Right kidney (tissue), 1 donor: ENCODE measurements around the gene STK4.
"Not testable (repeated sequence)": the region's sequence is repeated elsewhere in the genome, so short reads cannot be mapped to it uniquely, and the experiment has no call there.

Source experiments
- DNase-seq: peaks from one replicate; pipeline ENCODE4 v3.0.0-alpha.2; 2016

Gene STK4

DNA sequence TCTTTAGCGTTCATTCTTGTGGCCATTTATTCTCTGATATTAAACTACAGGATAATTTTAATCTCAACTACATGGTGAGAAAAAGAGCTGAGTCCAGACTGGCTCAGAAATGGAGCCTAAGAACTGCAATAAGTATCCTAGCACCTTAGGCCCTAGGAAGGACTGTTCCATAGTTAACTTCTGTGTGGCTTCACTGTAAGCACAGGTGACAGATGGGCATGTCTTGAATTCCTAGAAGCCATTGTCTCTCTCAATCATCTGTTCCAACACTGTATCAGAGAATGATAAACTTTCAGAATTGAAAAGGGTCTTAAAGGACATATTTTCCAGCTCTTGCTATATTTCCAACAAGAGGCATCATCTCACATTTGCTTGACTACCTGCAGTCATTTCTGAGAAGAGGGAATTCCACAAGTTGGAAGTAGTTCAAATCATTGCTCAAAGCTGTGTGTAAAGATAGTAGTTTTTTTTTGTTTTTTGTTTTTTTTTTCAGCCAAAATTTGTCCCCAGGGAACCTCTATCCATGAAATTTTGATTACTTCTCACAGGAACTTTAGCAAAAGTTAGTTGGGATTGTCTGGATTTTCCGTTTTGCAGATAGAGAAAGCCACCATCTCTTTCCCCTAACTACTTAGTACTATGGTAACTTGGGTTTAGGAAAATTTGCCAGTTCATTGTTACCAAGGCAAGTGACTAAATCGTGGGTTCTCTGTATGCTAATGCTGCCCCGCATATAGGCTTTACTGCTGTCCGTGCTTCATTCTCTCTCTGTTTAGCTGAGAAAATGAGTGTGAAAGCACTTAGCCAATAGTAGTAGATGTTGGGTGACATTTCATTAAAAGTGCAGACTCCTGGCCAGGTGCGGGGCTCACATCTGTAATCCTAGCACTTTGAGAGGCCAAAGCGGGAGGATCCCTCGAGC, 87.4 kb downstream of the STK4 start:
- DNase-seq: no peak

DNA sequence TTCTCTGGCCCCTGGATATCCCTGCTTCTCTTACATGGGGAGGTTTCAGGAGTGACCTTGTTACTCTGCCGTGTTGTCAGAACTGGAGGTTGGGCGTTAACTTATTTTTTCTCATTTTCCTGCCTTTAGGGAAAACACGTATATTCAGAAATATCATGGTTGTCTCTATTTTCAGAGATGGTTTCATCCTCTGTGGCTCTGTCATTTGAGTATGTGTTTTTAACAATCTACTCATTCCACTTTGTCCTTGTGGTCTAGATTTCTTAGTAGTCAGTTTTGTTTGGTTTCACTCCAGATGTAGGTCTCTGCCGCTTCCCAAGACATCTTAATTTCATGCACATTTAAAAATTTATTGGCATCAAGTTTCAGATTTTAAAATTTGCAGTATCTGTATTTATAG, 88.7 kb downstream of the STK4 start:
- DNase-seq: no peak

DNA sequence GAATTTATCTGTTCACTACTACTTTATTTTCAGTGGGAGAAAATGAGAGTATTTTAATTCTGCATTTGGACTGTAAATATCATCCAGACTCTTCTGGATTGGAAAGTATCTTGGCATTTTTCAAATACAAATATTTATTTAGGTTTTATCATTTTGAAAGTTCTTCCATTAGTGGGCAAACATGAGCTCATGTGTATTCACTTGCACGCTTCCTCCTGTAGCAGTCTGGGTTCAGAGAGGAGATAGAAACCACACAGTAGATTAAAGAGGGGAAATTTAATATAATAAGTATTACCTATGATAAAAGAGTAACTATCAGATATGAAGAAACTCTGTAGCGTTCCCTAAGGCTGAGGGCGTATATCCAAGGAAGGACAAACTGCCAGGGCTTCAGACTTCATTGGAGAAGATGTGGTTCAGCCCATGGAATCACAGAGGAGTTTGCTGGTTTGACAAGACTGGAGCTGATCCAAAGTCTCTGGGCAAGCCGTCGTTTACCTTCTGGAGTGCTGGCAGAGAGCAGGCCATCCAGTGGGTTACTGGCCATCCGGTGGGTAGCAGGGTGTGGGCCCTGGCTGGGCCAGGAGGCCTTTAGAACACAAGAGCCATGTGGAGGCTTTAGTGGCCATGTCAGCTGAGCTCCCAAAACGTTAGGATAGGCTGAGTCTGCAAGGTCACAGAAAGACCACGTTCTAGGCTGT, 90.3 kb downstream of the STK4 start:
- DNase-seq: no peak

DNA sequence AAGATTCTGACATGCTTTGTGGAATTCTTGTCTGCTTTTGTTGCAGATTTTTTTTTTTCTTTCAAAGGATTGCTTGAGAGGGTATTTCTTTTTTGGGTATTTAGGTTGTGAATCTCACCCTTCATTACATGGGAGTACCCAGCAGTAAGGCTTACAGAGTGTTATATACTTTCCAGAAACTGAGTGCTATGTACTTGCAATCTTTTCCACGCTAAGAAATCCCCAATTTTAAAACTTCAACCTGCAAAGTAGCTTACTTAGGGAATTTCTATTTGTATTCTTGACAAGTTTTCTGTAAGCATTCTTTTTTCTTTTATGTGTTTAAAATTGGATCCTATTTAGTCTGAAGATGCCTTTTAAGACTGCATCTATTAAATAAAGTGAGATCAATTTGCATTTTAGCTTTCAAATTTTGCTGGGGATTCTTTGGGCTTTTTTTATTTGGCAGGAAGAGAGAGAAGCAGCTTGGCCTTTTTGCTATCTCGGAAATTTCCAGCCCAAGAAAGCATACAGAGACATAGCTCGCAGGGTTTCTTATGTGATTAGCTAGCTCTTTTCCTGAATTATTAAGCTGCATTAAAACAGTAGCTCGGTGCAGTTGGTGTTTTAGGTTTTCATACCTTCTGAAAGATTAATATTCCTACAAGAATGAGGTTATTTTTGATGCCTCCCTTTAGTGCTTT, 92.0 kb downstream of the STK4 start:
- no peak for DNase-seq

DNA sequence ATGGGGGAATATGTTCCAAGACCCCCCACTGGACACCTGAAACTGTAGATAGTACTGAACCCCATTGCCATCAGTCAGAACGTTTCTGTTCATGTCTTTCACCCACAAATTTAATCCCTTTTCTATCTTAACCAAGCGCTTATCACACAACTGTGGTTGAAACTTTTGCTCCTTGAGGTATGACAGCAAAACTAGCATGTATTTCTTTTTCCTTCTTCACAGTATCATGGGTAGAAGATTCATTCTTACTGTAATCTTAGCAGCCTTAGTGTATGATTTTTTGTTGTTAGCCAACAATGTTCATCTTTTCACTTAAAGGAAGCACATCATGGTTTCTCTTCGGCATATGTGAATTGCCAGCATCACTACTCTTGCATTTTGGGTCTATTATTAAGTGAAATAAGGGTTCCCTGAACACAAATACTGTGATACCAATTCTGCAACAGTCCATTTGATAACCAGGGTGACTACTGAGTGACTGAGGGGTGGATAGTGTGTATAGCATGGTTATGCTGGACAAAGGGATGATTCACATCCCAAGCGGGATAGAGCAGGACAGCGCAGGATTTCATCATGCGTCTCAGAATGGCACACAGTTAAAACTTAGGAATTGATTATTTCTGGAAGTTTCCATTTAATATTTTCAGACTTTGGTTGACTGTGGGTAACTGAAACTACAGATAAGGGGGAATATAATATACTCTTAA, 92.9 kb downstream of the STK4 start:
- DNase-seq: no peak

DNA sequence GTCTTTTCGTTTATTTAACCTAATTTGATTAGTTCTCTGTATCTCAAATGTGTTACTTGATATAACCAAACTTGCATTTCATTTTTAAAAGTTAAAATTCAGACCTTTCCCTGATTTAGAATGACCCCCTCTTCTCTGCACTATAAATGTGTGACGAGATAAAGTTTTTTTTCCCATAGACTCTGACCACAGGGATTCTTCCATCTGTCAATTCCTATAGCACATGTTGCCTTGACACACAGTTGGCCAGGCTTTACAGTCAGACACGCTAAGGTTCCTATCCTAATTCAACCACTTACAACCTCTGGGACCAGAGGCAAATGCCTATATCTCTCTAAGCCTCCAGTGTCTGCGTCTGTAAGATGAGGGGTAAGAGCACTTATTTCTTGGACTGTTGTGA, 94.0 kb downstream of the STK4 start:
- no peak for DNase-seq

DNA sequence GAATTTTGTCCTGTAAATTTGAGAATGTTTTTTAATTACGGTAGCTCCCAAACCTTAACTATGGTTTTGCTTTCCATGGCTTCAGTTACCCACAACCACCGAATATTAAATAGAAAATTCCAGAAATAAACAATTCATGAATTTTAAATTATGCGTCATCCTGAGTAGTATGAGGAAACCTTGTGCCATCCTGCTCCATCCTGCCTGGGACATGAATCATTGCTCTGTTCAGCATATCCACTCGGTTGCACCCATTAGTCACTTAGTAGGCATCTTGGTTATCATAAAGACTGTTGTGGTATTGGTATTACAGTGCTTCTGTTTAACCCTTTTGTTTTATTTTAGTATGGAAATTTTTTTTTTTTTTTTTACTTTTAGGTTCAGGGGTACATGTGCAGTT, 94.9 kb downstream of the STK4 start:
- DNase-seq: no peak

DNA sequence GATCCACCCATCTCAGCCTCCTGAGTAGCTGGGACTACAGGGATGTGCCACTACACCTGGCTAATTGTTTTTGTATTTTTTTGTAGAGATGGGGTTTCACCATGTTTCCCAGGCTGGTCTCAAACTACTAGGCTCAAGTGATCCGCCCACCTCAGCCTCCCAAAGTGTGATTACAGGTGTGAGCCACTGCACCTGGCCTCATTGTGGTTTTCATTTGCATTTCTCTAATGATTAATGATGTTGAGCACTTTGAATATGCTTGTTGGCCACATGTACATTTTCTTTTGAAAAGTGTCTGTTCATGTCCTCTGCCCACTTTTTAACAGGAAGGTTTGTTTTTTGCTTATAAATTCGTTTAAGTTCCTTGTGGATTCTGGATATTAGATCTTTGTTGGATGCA, 96.8 kb downstream of the STK4 start:
- not testable (repeated sequence) for DNase-seq

DNA sequence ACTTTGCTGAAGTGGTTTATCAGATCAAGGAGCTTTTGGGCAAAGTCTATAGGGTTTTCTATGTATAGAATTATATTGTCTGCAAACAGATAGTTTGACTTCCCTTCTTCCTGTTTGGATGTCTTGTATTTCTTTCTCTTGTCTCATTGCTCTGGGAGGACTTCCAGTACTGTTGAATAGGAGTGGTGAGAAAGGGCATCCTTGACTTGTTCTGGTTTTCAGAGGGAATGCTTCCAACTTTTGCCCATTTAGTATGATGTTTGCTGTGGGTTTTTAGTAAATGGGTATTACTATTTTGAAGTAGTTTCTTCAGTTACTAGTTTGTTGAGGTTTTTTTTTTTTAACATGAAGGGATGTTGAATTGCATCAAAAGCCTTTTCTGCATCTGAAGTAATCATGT, 98.5 kb downstream of the STK4 start:
- no peak for DNase-seq

DNA sequence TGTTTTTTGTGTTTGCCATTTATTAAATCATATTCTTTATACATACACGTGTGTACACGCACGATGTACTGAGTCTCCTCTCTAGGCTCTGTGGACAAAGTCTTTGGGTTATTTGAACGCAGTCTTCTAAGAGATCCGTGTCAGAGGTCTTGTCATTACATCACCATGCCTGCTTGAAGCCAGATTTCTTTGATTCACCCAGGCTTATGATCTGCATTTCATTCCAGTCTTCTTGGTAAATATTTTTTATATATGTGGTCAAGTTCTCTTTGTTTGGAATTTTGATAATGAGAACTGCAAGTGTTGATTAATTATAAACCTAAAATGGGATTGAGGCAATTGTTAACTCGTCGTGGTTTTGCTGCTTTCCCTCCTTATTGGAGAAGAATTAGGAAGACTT, 100.1 kb downstream of the STK4 start:
- no peak for DNase-seq

DNA sequence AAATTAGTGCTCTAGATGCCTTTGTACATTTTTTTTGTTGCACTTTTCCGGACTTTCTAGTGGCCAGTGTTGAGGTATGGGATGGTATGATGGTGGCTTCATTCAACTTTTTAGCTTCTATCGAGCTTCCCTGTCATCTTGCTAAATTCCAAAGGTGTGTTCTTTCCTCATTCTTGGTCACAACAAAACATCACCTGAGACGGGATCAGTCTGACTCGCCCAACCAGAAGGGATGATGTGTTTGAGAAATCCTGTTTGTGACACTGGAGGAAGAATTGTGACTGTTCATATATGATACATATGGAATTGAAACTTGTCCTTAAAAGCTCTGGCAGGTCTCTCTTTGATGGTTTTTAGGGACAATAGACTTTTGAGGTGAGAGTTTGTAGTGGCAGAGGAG, 100.8 kb downstream of the STK4 start:
- no peak for DNase-seq

DNA sequence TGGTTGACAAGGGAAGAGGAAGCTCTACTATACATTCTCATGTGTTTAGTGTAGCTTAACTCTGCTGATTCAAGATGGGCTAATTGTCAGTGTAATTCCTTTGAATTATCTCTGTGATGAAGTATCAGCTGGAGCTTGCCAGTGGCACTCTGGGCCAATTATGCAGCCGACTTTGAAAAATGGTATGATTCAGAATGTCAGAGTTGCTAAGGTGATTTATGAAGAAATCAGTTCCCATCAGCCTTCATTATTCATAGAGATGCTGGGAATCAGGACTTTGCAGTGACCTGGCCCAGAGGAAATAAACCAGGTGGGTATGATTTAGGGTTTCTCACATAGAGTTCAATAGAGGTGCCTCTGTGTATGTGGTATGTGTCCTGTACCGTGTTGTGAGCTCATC, 101.2 kb downstream of the STK4 start:
- DNase-seq: no peak

DNA sequence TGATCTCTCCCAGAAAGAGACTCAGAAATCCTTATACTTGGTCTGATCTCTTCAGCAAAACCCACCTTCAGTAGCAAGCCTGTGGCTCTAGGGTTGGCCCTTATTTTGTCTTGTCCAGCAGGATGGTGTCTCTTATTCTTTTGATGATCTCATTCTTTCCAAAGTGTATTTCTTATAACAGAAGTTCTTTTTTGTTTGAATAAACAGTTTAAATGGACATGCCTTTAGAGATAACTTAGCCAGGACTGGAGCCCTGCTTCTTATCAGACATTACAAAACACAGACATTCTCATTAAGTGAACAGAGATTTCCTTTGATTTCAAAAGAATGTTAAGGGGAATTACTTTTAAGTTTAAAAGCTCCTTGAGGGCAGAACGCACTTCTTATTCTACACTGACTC, 102.9 kb downstream of the STK4 start:
- DNase-seq: no peak

DNA sequence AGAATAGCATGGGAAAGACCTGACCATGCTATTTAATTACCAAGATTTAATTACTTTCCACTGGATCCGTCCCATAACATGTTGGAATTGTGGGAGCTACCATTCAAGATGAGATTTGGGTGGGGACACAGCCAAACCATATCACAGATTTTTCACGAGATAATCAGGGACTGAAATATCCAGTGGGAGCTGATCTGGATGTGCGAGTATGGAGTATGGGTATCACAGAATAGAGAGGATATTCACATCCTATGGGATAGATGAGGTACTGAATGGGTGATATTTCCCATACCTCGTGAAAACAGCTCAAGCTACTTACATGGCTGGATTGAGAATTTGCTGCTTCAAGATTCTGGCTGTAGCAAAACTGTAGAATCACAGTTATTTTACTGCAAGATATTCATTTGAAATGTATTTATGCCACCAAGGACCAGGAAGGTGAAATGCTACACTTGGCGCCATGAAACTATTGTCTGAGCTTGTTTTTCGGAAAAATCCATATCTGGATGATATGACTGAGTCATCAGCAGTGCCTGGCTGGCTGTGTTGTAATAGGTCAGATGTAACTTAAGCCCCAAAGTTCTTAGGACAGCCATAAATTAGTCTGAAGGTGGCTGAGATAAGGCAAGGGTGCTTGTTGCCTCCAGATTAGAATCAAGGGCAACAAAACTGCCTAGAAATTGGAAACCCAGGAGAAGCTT, 104.8 kb downstream of the STK4 start:
- no peak for DNase-seq

DNA sequence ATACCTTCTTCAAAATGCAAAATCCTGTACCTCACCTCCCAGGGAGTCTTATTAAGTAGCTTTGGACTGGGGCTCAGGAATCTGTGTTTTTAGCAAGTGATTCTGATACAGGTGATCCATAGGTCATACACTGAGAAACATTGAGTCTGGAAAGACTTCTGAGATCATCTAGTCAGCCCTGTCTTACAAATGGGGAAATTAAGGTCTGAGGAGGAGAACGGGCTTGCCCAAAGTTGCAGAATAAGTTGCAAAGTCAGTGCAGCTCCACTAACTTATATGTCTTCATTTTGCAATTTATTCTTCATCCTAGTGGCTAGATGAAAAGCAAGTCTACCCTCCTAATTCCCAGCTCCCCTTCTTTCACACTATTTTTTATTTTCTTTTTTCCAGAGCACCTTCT, 105.8 kb downstream of the STK4 start:
- no peak for DNase-seq

DNA sequence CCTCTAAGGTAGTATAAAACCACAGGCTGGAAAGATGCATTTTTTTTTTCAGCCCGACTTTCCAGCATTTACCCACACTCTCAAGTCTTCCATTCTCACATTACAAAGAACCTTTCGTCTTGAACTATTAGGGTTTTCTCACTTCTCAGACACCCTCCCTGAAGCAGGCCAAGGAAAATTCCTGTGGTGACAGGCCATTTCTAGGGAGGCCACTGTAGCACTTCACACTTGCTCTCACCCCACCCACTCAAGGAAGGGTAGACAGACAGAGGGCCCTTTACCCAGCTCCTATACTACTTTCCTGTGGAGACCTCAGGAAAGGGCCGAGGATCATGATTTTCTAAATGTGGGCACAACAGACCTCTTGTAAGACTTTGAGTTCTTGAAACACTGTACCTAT, 106.9 kb downstream of the STK4 start:
- DNase-seq: no peak

DNA sequence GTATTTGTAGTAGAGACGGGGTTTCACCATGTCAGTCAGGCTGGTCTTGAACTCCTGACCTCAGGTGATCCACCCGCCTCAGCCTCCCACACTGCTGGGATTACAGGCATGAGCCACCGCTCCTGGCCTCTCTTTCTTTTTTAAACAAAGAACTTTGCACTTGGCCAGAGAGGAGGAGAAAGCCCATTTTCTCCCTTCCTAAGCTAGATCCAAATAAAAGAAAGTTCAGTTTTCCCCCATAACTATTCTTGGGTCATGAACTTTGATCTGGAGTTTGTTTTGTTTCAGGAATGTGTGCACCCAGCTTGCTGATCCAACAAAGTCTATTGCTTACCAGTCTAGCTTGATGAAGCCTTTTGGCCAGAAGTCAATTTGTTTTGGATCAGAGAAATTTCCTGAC, 111.2 kb downstream of the STK4 start:
- DNase-seq: no peak

DNA sequence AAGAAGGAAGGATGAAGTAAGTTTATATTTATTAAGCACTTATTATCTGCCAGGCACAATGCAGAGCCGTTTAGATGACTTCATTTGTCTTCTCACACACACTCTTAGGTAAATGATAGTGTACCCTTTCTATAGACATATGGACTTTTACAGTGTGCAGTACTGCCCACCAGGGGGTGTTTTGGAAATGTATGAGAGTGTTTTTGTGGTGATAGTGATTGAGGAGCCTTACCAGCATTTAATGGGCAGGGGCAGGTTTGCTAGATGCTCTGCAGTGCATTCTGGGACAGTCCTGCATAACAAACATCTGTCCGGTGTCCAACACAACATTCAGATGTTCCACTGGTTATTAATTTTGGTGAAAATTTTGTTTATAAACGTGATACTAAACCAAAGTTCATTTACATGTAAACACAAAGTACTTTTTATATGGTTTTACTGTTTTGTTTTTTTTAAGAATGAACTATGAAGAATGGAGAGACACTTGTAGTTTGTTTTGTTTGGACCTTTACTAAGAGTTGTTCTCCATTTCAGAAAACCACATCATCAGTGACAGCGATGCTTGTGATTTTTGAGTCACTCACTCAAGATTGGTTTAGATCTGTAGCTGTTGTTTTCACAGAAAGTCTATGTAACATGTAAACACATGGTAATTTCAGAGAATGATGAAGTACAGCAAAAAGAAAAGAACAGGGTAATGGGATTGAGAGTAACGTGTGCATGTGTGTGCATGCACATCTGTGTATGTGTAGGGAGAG, 114.7 kb downstream of the STK4 start:
- no peak for DNase-seq

DNA sequence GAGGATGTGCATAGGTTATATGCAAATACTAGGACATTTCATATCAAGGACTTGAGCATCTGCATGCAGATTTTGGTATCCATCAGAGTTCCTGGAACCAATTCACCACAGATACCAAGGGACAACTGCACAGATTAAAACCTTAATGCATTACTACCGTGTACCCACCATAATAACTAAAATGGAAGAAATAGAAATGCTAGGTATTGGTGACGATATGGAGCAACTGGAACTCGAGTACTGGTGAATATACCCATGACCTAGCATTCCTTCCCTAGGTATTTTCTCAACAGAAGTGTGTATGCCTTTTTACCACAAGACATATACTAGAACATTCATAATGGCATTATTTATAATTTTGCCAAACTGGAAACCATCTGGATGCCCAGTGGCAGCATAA, 116.2 kb downstream of the STK4 start:
- no peak for DNase-seq

DNA sequence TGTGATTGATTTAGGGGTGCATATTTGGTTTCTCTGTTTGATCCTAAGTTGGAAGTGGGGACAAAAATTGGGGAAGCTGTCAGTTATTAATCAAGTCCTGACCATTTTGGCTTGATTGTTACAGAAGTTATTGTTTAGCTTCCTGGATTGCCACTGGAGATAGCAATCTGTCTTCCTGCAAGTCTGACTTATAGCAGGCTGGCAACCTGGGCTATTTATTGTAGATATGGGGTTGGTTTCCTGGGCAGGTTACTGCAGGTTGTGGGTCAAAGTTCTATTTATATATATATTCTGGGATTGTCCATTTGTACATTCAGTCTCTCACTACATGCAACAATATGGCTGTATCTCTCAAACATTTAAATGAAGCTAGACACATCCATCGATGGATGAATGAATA, 116.8 kb downstream of the STK4 start:
- no peak for DNase-seq

DNA sequence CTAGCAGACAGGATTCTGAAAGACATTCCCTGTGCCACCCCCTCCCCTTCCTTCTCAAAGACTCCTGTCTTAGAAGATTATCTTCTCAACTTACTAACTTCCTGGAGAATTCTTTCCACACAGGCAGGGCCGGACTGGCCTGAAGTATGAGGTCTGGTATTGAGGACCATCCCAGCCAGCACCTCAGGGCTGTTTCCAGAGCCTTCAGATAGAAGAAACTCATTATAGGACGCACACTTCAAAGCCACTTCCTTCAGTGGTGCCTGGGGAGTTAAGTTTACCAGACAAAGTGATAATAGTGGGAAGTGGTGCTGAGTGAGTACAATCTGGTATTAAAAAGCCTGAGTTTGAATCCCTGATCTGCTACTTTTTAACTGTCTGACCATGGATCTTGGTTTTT, 119.0 kb downstream of the STK4 start:
- DNase-seq: no peak
